HUES48 (cell line): ENCODE measurements around the gene EPHX1.

Experiments
- H3K27ac ChIP-seq: one replicate; pipeline ENCODE4 v1.7.0; 2013; ENCODE audit warnings: low read depth, low read length, inconsistent platforms
- H3K27me3 ChIP-seq: 2 replicates; pipeline ENCODE4 v1.6.1; 2013; ENCODE audit warnings: mild to moderate bottlenecking, low read length; ENCODE audit not compliant: control insufficient read depth, insufficient read depth
- H3K36me3 ChIP-seq: 2 replicates; pipeline ENCODE4 v1.6.1; 2013; ENCODE audit warnings: low read length; ENCODE audit not compliant: control insufficient read depth, insufficient read depth
- H3K4me1 ChIP-seq: 2 replicates; pipeline ENCODE4 v1.6.1; 2013; ENCODE audit warnings: mild to moderate bottlenecking, low read length; ENCODE audit not compliant: control insufficient read depth, insufficient read depth
- H3K4me3 ChIP-seq: 2 replicates; pipeline ENCODE4 v1.5.1; 2013; ENCODE audit warnings: mild to moderate bottlenecking, low read depth, low read length
- H3K9ac ChIP-seq: 2 replicates; pipeline ENCODE4 v1.6.1; 2013; ENCODE audit warnings: mild to moderate bottlenecking, low read depth, low read length, moderate library complexity
- H3K9me3 ChIP-seq: 2 replicates; pipeline ENCODE4 v1.6.1; 2013; ENCODE audit warnings: low read length; ENCODE audit not compliant: control insufficient read depth, insufficient read depth

The EPHX1 gene

GRCh38 chr1:225865514-225865913, 55.6 kb downstream of the EPHX1 start:
- Histone ChIP-seq H3K4me1 (no peaks in the 10 kb centered on the region), H3K27ac (no peak overlapping the region), H3K27me3 (no peaks in the 10 kb centered on the region), H3K36me3 (peaks cover 94% of the 10 kb centered on the region), H3K9ac (no peak overlapping the region), H3K4me3 (no peak overlapping the region), H3K9me3 (no peaks in the 10 kb centered on the region)

GRCh38 chr1:225866061-225866837, 56.3 kb downstream of the EPHX1 start:
- H3K36me3 ChIP-seq = peaks cover 94% of the 10 kb centered on the region
- H3K9me3 ChIP-seq = no peaks in the 10 kb centered on the region
- no peaks in the 10 kb centered on the region for H3K4me1 ChIP-seq
- no peaks in the 10 kb centered on the region for H3K27me3 ChIP-seq
- H3K9ac ChIP-seq = no peak overlapping the region
- H3K4me3 ChIP-seq = no peak overlapping the region
- no peak overlapping the region for H3K27ac ChIP-seq

- no peak overlapping the region for H3K9ac ChIP-seq
- H3K27me3 ChIP-seq = no peaks in the 10 kb centered on the region
- H3K9me3 ChIP-seq = no peaks in the 10 kb centered on the region
- peaks cover 94% of the 10 kb centered on the region for H3K36me3 ChIP-seq
- no peak overlapping the region for H3K4me3 ChIP-seq
- no peaks in the 10 kb centered on the region for H3K4me1 ChIP-seq
- no peak overlapping the region for H3K27ac ChIP-seq
These were observed 57.1 kb downstream of the EPHX1 start for GRCh38 chr1:225866981-225867380.

GRCh38 chr1:225868631-225869330, 58.9 kb downstream of the EPHX1 start:
- H3K36me3 ChIP-seq = peaks cover 89% of the 10 kb centered on the region
- no peaks in the 10 kb centered on the region for H3K27me3 ChIP-seq
- H3K4me3 ChIP-seq = no peak overlapping the region
- no peak overlapping the region for H3K27ac ChIP-seq
- no peaks in the 10 kb centered on the region for H3K9me3 ChIP-seq
- H3K4me1 ChIP-seq = no peaks in the 10 kb centered on the region
- H3K9ac ChIP-seq = no peak overlapping the region

GRCh38 chr1:225870911-225871310, 61.0 kb downstream of the EPHX1 start:
- Histone ChIP-seq H3K27ac (peak overlapping the region; percentile 20), H3K4me3 (no peak overlapping the region), H3K27me3 (no peaks in the 10 kb centered on the region), H3K9me3 (no peaks in the 10 kb centered on the region), H3K9ac (no peak overlapping the region), H3K36me3 (peaks cover 85% of the 10 kb centered on the region), H3K4me1 (no peaks in the 10 kb centered on the region)

GRCh38 chr1:225871359-225872074, 61.6 kb downstream of the EPHX1 start:
- no peaks in the 10 kb centered on the region for H3K9me3 ChIP-seq
- no peaks in the 10 kb centered on the region for H3K4me1 ChIP-seq
- H3K27me3 ChIP-seq = no peaks in the 10 kb centered on the region
- H3K27ac ChIP-seq = peak overlapping the region; percentile 20
- no peak overlapping the region for H3K4me3 ChIP-seq
- peaks cover 82% of the 10 kb centered on the region for H3K36me3 ChIP-seq
- no peak overlapping the region for H3K9ac ChIP-seq

GRCh38 chr1:225872075-225872430, 62.1 kb downstream of the EPHX1 start:
- Histone ChIP-seq H3K27me3 (no peaks in the 10 kb centered on the region), H3K4me3 (no peak overlapping the region), H3K36me3 (peaks cover 81% of the 10 kb centered on the region), H3K9ac (no peak overlapping the region), H3K9me3 (no peaks in the 10 kb centered on the region), H3K27ac (no peak overlapping the region), H3K4me1 (no peaks in the 10 kb centered on the region)

GRCh38 chr1:225873281-225873850, 63.4 kb downstream of the EPHX1 start:
- Histone ChIP-seq H3K4me3 (no peak overlapping the region), H3K27me3 (no peaks in the 10 kb centered on the region), H3K9ac (no peak overlapping the region), H3K36me3 (peaks cover 77% of the 10 kb centered on the region), H3K27ac (no peak overlapping the region), H3K9me3 (no peaks in the 10 kb centered on the region), H3K4me1 (no peaks in the 10 kb centered on the region)

- Histone ChIP-seq H3K9me3 (no peaks in the 10 kb centered on the region), H3K4me1 (no peaks in the 10 kb centered on the region), H3K36me3 (peaks cover 75% of the 10 kb centered on the region), H3K4me3 (no peak overlapping the region), H3K27ac (no peak overlapping the region), H3K9ac (no peak overlapping the region), H3K27me3 (no peaks in the 10 kb centered on the region)
These were observed 64.5 kb downstream of the EPHX1 start for GRCh38 chr1:225874431-225874830.

- H3K4me1 ChIP-seq = peaks cover 4% of the 10 kb centered on the region
- no peaks in the 10 kb centered on the region for H3K27me3 ChIP-seq
- peaks cover 73% of the 10 kb centered on the region for H3K36me3 ChIP-seq
- H3K9me3 ChIP-seq = no peaks in the 10 kb centered on the region
- peak overlapping the region; percentile 42 for H3K27ac ChIP-seq
- no peak overlapping the region for H3K9ac ChIP-seq
- no peak overlapping the region for H3K4me3 ChIP-seq
These were observed 65.3 kb downstream of the EPHX1 start for GRCh38 chr1:225875044-225875815.
